COR-L47 (cell line): Measurements from ENCODE around the gene LRRC2.
"Not testable (repeated sequence)": the region's sequence is repeated elsewhere in the genome, so short reads cannot be mapped to it uniquely, and the experiment has no call there.

Source experiments
- DNase-seq: peaks from one replicate; lab custom pipeline; 2025; lab: John Stamatoyannopoulos, UW

Gene LRRC2

GRCh38 chr3:46580675-46581074, 14.6 kb upstream of the LRRC2 start:
- no peak for DNase-seq

GRCh38 chr3:46579756-46580286, 13.7 kb upstream of the LRRC2 start:
- DNase-seq = no peak

GRCh38 chr3:46578973-46579755, 13.1 kb upstream of the LRRC2 start:
- peak; percentile 38 for DNase-seq

- DNase-seq = not testable (repeated sequence)
These were observed 11.6 kb upstream of the LRRC2 start for GRCh38 chr3:46577580-46578249.

GRCh38 chr3:46576879-46577278, 10.8 kb upstream of the LRRC2 start:
- no peak for DNase-seq

- no peak for DNase-seq
These were observed 10.3 kb upstream of the LRRC2 start for GRCh38 chr3:46576386-46576785.

- no peak for DNase-seq
These were observed 9.6 kb upstream of the LRRC2 start for GRCh38 chr3:46575577-46576222.

- no peak for DNase-seq
These were observed 8.9 kb upstream of the LRRC2 start for GRCh38 chr3:46574881-46575576.

- DNase-seq = no peak
These were observed 8.1 kb upstream of the LRRC2 start for GRCh38 chr3:46574243-46574646.

GRCh38 chr3:46573701-46574100, 7.6 kb upstream of the LRRC2 start:
- DNase-seq = no peak

GRCh38 chr3:46571684-46572083, 5.6 kb upstream of the LRRC2 start:
- no peak for DNase-seq

- DNase-seq = no peak
These were observed 479 bp downstream of the LRRC2 start for GRCh38 chr3:46565607-46566039.

- no peak for DNase-seq
These were observed 1.0 kb downstream of the LRRC2 start for GRCh38 chr3:46565077-46565476.

GRCh38 chr3:46564190-46565021, 1.7 kb downstream of the LRRC2 start:
- DNase-seq = no peak

GRCh38 chr3:46561951-46562350, 4.2 kb downstream of the LRRC2 start:
- DNase-seq = no peak

- DNase-seq = no peak
These were observed 4.6 kb downstream of the LRRC2 start for GRCh38 chr3:46561511-46561910.

- no peak for DNase-seq
These were observed 6.9 kb downstream of the LRRC2 start for GRCh38 chr3:46559091-46559704.

- DNase-seq = peak; percentile 63
These were observed 7.7 kb downstream of the LRRC2 start for GRCh38 chr3:46558184-46559043.

- no peak for DNase-seq
These were observed 8.3 kb downstream of the LRRC2 start for GRCh38 chr3:46557814-46558183.

GRCh38 chr3:46553154-46553553, 12.9 kb downstream of the LRRC2 start:
- DNase-seq = no peak
